Measurements from ENCODE around the gene PCDHA9.
"Not testable (repeated sequence)": the region's sequence is repeated elsewhere in the genome, so short reads cannot be mapped to it uniquely, and the experiment has no call there.

The PCDHA9 gene

GRCh38 chr5:140823475-140823874 lies 24.7 kb upstream of the PCDHA9 start:
- H3K4me3 ChIP-seq (ENCODE audit: low read depth, low read length): no peak overlapping the region
- no peaks in the 10 kb centered on the region; the same call in none of the 2 replicates for H3K36me3 ChIP-seq
- H3K27me3 ChIP-seq: no peaks in the 10 kb centered on the region
- no peaks in the 10 kb centered on the region for H3K9me3 ChIP-seq
- TF ChIP-seq, protein P1, sequence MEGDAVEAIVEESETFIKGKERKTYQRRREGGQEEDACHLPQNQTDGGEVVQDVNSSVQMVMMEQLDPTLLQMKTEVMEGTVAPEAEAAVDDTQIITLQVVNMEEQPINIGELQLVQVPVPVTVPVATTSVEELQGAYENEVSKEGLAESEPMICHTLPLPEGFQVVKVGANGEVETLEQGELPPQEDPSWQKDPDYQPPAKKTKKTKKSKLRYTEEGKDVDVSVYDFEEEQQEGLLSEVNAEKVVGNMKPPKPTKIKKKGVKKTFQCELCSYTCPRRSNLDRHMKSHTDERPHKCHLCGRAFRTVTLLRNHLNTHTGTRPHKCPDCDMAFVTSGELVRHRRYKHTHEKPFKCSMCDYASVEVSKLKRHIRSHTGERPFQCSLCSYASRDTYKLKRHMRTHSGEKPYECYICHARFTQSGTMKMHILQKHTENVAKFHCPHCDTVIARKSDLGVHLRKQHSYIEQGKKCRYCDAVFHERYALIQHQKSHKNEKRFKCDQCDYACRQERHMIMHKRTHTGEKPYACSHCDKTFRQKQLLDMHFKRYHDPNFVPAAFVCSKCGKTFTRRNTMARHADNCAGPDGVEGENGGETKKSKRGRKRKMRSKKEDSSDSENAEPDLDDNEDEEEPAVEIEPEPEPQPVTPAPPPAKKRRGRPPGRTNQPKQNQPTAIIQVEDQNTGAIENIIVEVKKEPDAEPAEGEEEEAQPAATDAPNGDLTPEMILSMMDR (IDR thresholded peaks at IDR 0.05; ENCODE audit: low read depth, low read length): no peak
- no peaks in the 10 kb centered on the region for H3K4me1 ChIP-seq
- no peak for DNase-seq

GRCh38 chr5:140827704-140828361 lies 20.3 kb upstream of the PCDHA9 start, which contains the start of gene PCDHA6:
TSS of gene PCDHA6 (plus strand) at chr5:140827960. CDS start at chr5:140828092, 132 bp downstream.
- no peaks in the 10 kb centered on the region; the same call in 1 of the 2 replicates for H3K36me3 ChIP-seq
- H3K27me3 ChIP-seq: no peaks in the 10 kb centered on the region

DNA sequence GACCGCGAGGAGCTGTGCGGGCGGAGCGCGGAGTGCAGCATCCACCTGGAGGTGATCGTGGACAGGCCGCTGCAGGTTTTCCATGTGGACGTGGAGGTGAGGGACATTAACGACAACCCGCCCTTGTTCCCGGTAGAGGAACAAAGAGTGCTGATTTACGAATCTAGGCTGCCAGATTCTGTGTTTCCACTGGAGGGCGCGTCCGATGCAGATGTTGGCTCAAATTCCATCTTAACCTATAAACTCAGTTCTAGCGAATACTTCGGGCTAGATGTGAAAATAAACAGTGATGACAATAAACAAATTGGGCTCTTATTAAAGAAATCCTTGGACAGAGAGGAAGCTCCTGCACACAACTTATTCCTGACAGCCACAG lies 19.8 kb upstream of the PCDHA9 start:
- Histone ChIP-seq H3K9me3 (no peaks in the 10 kb centered on the region), H3K27me3 (no peaks in the 10 kb centered on the region), H3K36me3 (no peaks in the 10 kb centered on the region; the same call in 1 of the 2 replicates), H3K4me1 (no peaks in the 10 kb centered on the region), H3K4me3 (ENCODE audit: low read depth, low read length) (no peak overlapping the region)
- DNase-seq: no peak
- TF ChIP-seq, protein P1 (IDR thresholded peaks at IDR 0.05; ENCODE audit: low read depth, low read length): no peak

More at GRCh38 chr5:140827704-140828361, 20.3 kb upstream of the PCDHA9 start, which contains the start of gene PCDHA6:
- Histone ChIP-seq H3K4me3 (ENCODE audit: low read depth, low read length) (no peak within 1 kb of the TSS), H3K9me3 (no peaks in the 10 kb centered on the region), H3K4me1 (no peaks in the 10 kb centered on the region)
- TF ChIP-seq, protein P1 (IDR thresholded peaks at IDR 0.05; ENCODE audit: low read depth, low read length): no peak
- DNase-seq: no peak

DNA sequence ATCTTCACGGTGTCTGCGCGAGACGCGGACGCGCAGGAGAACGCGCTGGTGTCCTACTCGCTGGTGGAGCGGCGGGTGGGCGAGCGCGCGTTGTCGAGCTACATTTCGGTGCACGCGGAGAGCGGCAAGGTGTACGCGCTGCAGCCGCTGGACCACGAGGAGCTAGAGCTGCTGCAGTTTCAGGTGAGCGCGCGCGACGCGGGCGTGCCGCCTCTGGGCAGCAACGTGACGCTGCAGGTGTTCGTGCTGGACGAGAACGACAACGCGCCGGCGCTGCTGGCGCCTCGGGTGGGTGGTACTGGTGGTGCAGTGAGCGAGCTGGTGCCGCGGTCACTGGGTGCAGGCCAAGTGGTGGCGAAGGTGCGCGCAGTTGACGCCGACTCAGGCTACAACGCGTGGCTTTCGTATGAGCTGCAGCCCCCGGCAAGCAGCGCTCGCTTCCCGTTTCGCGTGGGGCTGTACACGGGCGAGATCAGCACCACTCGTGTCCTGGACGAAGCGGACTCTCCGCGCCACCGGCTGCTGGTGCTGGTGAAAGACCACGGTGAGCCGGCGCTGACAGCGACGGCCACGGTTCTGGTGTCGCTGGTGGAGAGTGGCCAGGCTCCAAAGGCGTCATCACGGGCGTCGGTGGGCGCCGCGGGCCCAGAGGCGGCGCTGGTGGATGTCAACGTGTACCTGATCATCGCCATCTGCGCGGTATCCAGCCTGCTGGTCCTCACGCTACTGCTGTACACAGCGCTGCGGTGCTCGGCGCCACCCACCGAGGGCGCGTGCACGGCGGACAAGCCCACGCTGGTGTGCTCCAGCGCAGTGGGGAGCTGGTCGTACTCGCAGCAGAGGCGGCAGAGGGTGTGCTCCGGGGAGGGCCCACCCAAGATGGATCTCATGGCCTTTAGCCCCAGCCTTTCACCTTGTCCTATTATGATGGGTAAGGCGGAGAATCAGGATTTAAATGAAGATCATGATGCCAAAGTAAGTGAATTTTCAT lies 18.4 kb upstream of the PCDHA9 start:
- H3K4me1 ChIP-seq; H3K4me3 ChIP-seq (ENCODE audit: low read depth, low read length): not testable (repeated sequence)

DNA sequence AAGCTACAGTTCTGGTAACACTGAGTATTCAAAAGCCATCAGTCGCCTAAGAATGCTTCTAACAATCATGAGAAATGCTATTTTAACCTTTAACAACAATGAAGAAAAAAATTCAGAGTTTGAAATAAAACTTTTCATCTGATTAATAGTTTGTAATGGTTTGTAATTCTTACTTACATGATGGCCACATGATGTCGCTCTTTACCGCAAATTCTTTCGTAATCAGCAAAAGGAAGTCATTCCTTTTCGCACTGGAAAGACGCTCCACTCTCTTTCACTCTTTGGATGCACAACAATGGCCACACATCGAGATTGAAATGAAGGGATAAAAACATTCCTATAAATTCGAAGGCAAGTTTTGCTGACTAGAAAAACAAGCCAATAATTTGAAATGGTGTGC lies 14.2 kb upstream of the PCDHA9 start, which contains the start of gene PCDHA7:
Gene PCDHA7, plus strand, starts transcription at position 277 of the 400 bp plus-strand sequence. Its CDS starts 115 bp downstream, at position 392.
- no peak within 1 kb of the TSS for H3K4me3 ChIP-seq (ENCODE audit: low read depth, low read length)
- no peak for DNase-seq
- no peaks in the 10 kb centered on the region for H3K36me3 ChIP-seq
- no peaks in the 10 kb centered on the region for H3K9me3 ChIP-seq
- TF ChIP-seq, protein P1 (IDR thresholded peaks at IDR 0.05; ENCODE audit: low read depth, low read length): no peak
- H3K27me3 ChIP-seq: no peaks in the 10 kb centered on the region
- H3K4me1 ChIP-seq: no peaks in the 10 kb centered on the region

More for the DNA sequence above, 18.4 kb upstream of the PCDHA9 start:
- H3K9me3 ChIP-seq, H3K36me3 ChIP-seq, H3K27me3 ChIP-seq, DNase-seq: not testable (repeated sequence)

DNA sequence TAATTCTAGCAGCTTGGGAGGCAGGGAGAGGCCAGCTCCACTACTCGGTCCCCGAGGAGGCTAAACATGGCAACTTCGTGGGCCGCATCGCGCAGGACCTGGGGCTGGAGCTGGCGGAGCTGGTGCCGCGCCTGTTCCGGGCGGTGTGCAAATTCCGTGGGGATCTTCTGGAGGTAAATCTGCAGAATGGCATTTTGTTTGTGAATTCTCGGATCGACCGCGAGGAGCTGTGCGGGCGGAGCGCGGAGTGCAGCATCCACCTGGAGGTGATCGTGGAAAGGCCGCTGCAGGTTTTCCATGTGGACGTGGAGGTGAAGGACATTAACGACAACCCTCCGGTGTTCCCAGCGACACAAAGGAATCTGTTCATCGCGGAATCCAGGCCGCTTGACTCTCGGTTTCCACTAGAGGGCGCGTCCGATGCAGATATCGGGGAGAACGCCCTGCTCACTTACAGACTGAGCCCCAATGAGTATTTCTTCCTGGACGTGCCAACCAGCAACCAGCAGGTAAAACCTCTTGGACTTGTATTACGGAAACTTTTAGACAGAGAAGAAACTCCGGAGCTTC lies 13.7 kb upstream of the PCDHA9 start:
- DNase-seq; H3K4me3 ChIP-seq (ENCODE audit: low read depth, low read length); H3K4me1 ChIP-seq; H3K9me3 ChIP-seq; H3K36me3 ChIP-seq; H3K27me3 ChIP-seq: not testable (repeated sequence)

Measured in BE2C (cell line).